ENCODE measurements around the gene ZNF385A.
A peak's percentile ranks its signal among the peaks of the same experiment; 100 is the strongest.

The ZNF385A gene

GRCh38 chr12:54376596-54376995, 7.9 kb downstream of the ZNF385A start:
- H3K36me3 Mint-ChIP-seq (ENCODE audit: low read depth) = peaks cover 10% of the 10 kb centered on the region
- no peaks in the 10 kb centered on the region for H3K9me3 Mint-ChIP-seq
- DNase-seq = no peak
- H3K27me3 Mint-ChIP-seq (ENCODE audit: low read depth, poor library complexity) = peaks cover 10% of the 10 kb centered on the region
- H3K27ac Mint-ChIP-seq = peak overlapping the region; percentile 52
- peaks cover 93% of the 10 kb centered on the region for H3K4me1 Mint-ChIP-seq
- no peak for TF ChIP-seq CTCF (IDR thresholded peaks at IDR 0.05)
- H3K4me3 Mint-ChIP-seq = peak overlapping the region; percentile 21

GRCh38 chr12:54375259-54375579, 9.3 kb downstream of the ZNF385A start:
- no peak for TF ChIP-seq CTCF (IDR thresholded peaks at IDR 0.05)
- Mint-ChIP-seq H3K27me3 (ENCODE audit: low read depth, poor library complexity) (peaks cover 10% of the 10 kb centered on the region), H3K36me3 (ENCODE audit: low read depth) (peaks cover 12% of the 10 kb centered on the region), H3K4me3 (no peak overlapping the region), H3K4me1 (peaks cover 89% of the 10 kb centered on the region), H3K9me3 (no peaks in the 10 kb centered on the region), H3K27ac (peak overlapping the region; percentile 64)
- DNase-seq = no peak

GRCh38 chr12:54374562-54375258, 9.8 kb downstream of the ZNF385A start:
- H3K36me3 Mint-ChIP-seq (ENCODE audit: low read depth) = peaks cover 12% of the 10 kb centered on the region
- no peaks in the 10 kb centered on the region for H3K9me3 Mint-ChIP-seq
- DNase-seq = no peak
- peak overlapping the region; percentile 64 for H3K27ac Mint-ChIP-seq
- peaks cover 10% of the 10 kb centered on the region for H3K27me3 Mint-ChIP-seq (ENCODE audit: low read depth, poor library complexity)
- TF ChIP-seq CTCF (IDR thresholded peaks at IDR 0.05) = no peak
- H3K4me3 Mint-ChIP-seq = no peak overlapping the region
- peaks cover 85% of the 10 kb centered on the region for H3K4me1 Mint-ChIP-seq

GRCh38 chr12:54373649-54374561, 10.6 kb downstream of the ZNF385A start:
- H3K4me3 Mint-ChIP-seq = no peak overlapping the region
- no peak for TF ChIP-seq CTCF (IDR thresholded peaks at IDR 0.05)
- no peak overlapping the region for H3K27ac Mint-ChIP-seq
- H3K27me3 Mint-ChIP-seq (ENCODE audit: low read depth, poor library complexity) = peaks cover 10% of the 10 kb centered on the region
- no peak for DNase-seq
- peaks cover 12% of the 10 kb centered on the region for H3K36me3 Mint-ChIP-seq (ENCODE audit: low read depth)
- peaks cover 87% of the 10 kb centered on the region for H3K4me1 Mint-ChIP-seq
- H3K9me3 Mint-ChIP-seq = no peaks in the 10 kb centered on the region

- no peak for TF ChIP-seq CTCF (IDR thresholded peaks at IDR 0.05)
- no peak for DNase-seq
- no peaks in the 10 kb centered on the region for H3K9me3 Mint-ChIP-seq
- H3K4me1 Mint-ChIP-seq = peaks cover 88% of the 10 kb centered on the region
- no peak overlapping the region for H3K27ac Mint-ChIP-seq
- peaks cover 13% of the 10 kb centered on the region for H3K27me3 Mint-ChIP-seq (ENCODE audit: low read depth, poor library complexity)
- H3K4me3 Mint-ChIP-seq = no peak overlapping the region
- H3K36me3 Mint-ChIP-seq (ENCODE audit: low read depth) = peaks cover 12% of the 10 kb centered on the region
These were observed 12.3 kb downstream of the ZNF385A start for GRCh38 chr12:54372113-54372806.
